NCI-H1092 (cell line): ENCODE data around the gene NSMCE1.

Experiments used
- DNase-seq: peaks from one replicate; lab custom pipeline; 2025; lab: John Stamatoyannopoulos, UW

NSMCE1 gene

GRCh38 chr16:27268376-27269299 lies at the start of gene NSMCE1:
Gene NSMCE1, minus strand, starts transcription at chr16:27268772. Its CDS starts 11,202 bp downstream, at chr16:27257570.
- peak; percentile 97 for DNase-seq

- no peak for DNase-seq
Measured at GRCh38 chr16:27317738-27318391, 49.3 kb upstream of the NSMCE1 start.

- DNase-seq: no peak
Measured at GRCh38 chr16:27317320-27317719, 48.7 kb upstream of the NSMCE1 start.

- no peak for DNase-seq
Measured at GRCh38 chr16:27316038-27316680, 47.6 kb upstream of the NSMCE1 start.

GRCh38 chr16:27315333-27316037 lies 46.9 kb upstream of the NSMCE1 start:
- no peak for DNase-seq

- no peak for DNase-seq
Measured at GRCh38 chr16:27314986-27315332, 46.4 kb upstream of the NSMCE1 start.

- DNase-seq: no peak
Measured at GRCh38 chr16:27314161-27314723, 45.7 kb upstream of the NSMCE1 start.

- no peak for DNase-seq
Measured at GRCh38 chr16:27313422-27314160, 45.0 kb upstream of the NSMCE1 start, which contains the start of gene IL4R. Gene IL4R, plus strand, starts transcription at chr16:27313974. Its CDS starts 26,230 bp downstream, at chr16:27340204.

GRCh38 chr16:27312580-27313421 lies 44.2 kb upstream of the NSMCE1 start:
- DNase-seq: no peak

GRCh38 chr16:27311897-27312303 lies 43.3 kb upstream of the NSMCE1 start:
- no peak for DNase-seq

- no peak for DNase-seq
Measured at GRCh38 chr16:27311448-27311830, 42.9 kb upstream of the NSMCE1 start.

- no peak for DNase-seq
Measured at GRCh38 chr16:27310576-27311447, 42.2 kb upstream of the NSMCE1 start.

- DNase-seq: no peak
Measured at GRCh38 chr16:27308792-27309191, 40.2 kb upstream of the NSMCE1 start.

GRCh38 chr16:27305839-27306442 lies 37.4 kb upstream of the NSMCE1 start:
- no peak for DNase-seq

- no peak for DNase-seq
Measured at GRCh38 chr16:27304881-27305745, 36.5 kb upstream of the NSMCE1 start.

GRCh38 chr16:27304102-27304501 lies 35.5 kb upstream of the NSMCE1 start:
- no peak for DNase-seq

- no peak for DNase-seq
Measured at GRCh38 chr16:27303256-27304100, 34.9 kb upstream of the NSMCE1 start.
